ENCODE measurements around the gene DECR2. TPM values are rescaled to one million over a fixed set of nuclear protein-coding genes. Genes with fewer than 3 reads are reported as not detected.
"Not testable (repeated sequence)": the region's sequence is repeated elsewhere in the genome, so short reads cannot be mapped to it uniquely, and the experiment has no call there.

The DECR2 gene
- total RNA-seq, 1 donor from 2014 or later = 20.8 TPM

DNA sequence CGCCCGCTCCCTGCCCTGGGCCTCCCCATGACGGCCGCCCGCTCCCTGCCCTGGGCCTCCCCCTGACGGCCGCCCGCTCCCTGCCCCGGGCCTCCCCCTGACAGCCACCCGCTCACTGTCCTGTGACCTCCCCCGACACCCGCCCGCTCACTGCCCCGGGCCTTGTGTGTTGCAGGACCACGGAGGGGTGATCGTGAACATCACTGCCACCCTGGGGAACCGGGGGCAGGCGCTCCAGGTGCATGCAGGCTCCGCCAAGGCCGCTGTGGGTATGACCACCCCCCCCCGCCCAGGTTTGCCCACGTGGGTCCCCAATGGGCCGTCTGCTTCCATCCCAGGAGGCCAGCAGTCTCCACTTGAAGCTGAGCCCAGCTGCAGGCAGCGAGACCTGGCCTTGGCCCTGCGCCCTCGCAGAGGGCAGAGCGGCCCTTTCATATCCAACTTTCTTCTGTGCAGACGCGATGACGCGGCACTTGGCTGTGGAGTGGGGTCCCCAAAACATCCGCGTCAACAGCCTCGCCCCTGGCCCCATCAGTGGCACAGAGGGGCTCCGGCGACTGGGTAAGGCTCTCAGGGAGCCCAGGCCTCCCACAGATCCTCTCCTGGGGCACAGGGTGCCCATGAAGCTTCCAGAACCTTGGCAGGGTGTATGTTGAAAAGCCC, 9.0 kb downstream of the DECR2 start:
- no peak overlapping the region for H3K4me3 ChIP-seq (ENCODE audit: low read depth, low read length)
- DNase-seq (ENCODE audit: low read depth) = no peak
- TF ChIP-seq, protein P1, sequence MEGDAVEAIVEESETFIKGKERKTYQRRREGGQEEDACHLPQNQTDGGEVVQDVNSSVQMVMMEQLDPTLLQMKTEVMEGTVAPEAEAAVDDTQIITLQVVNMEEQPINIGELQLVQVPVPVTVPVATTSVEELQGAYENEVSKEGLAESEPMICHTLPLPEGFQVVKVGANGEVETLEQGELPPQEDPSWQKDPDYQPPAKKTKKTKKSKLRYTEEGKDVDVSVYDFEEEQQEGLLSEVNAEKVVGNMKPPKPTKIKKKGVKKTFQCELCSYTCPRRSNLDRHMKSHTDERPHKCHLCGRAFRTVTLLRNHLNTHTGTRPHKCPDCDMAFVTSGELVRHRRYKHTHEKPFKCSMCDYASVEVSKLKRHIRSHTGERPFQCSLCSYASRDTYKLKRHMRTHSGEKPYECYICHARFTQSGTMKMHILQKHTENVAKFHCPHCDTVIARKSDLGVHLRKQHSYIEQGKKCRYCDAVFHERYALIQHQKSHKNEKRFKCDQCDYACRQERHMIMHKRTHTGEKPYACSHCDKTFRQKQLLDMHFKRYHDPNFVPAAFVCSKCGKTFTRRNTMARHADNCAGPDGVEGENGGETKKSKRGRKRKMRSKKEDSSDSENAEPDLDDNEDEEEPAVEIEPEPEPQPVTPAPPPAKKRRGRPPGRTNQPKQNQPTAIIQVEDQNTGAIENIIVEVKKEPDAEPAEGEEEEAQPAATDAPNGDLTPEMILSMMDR (conservative IDR thresholded peaks at IDR 0.05; ENCODE audit: low read depth, low read length) = no peak

DNA sequence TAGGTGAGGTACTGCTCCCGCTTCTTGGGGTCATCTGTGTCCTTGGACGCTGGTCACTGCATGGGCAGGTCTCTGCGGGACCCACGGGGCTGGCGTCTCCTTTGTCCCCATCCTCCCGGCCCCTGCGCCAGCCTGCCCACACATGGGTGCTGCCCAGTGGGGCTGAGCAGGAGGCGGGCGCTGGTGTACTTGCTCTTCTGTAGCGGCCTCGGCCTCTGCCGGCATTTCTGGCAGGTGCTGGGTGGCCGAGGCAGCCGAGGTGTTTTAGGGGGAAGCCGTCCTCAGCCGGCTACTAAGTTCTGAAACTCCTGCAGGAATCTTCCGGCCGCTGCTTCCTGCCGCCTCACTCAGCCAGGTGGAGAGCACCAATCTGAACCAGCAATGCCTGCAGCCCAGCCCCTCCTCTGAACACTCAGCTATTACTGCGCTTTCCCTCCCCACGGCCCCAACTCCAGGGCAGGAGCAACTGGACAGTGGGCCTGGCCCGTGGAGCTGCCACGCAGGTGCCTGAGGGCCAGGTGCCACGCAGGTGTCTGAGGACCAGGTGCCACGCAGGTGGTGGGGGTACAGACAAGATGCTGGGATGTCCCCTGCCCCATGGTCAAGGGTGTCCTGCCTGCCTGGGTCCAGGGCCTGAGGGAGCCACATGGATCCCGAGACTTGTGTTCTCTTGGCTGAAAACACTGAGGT, 10.0 kb downstream of the DECR2 start:
- DNase-seq (ENCODE audit: low read depth) = no peak
- TF ChIP-seq, protein P1 (conservative IDR thresholded peaks at IDR 0.05; ENCODE audit: low read depth, low read length) = no peak

GRCh38 chr16:414395-415169, 12.9 kb downstream of the DECR2 start:
- TF ChIP-seq, protein P1 (conservative IDR thresholded peaks at IDR 0.05; ENCODE audit: low read depth, low read length) = no peak
- H3K4me3 ChIP-seq (ENCODE audit: low read depth, low read length) = no peak overlapping the region
- no peak for DNase-seq (ENCODE audit: low read depth)

More for the DNA sequence above, 10.0 kb downstream of the DECR2 start:
- H3K4me3 ChIP-seq (ENCODE audit: low read depth, low read length) = no peak overlapping the region

DNA sequence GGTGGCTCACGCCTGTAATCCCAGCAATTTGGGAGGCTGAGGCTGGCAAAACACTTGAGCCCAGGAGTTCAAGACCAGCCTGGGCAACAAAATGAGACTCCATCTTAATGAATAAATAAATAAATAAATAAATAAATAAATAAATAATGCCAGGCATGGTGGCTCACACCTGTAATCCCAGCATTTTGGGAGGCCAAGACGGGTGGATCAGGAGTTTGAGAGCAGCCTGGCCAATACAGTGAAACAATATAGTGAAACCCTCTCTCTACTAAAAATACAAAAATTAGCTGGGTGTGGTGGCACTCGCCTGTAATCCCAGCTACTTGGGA, 13.4 kb downstream of the DECR2 start:
- not testable (repeated sequence) for H3K4me3 ChIP-seq (ENCODE audit: low read depth, low read length); DNase-seq (ENCODE audit: low read depth)

GRCh38 chr16:422179-422578, 20.5 kb downstream of the DECR2 start:
- DNase-seq (ENCODE audit: low read depth); H3K4me3 ChIP-seq (ENCODE audit: low read depth, low read length): not testable (repeated sequence)

- H3K4me3 ChIP-seq (ENCODE audit: low read depth, low read length) = peak overlapping the region; percentile 90
- TF ChIP-seq, protein P1 (conservative IDR thresholded peaks at IDR 0.05; ENCODE audit: low read depth, low read length) = no peak
- peak; percentile 88 for DNase-seq (ENCODE audit: low read depth)
Observed at GRCh38 chr16:424033-424622, 22.4 kb downstream of the DECR2 start.

GRCh38 chr16:424623-425081, 23.0 kb downstream of the DECR2 start:
- peak overlapping the region; percentile 90 for H3K4me3 ChIP-seq (ENCODE audit: low read depth, low read length)
- no peak for DNase-seq (ENCODE audit: low read depth)
- TF ChIP-seq, protein P1 (conservative IDR thresholded peaks at IDR 0.05; ENCODE audit: low read depth, low read length) = no peak
